HepG2 (cell line): ENCODE data around the gene SLC17A3. TPM values are rescaled to one million over a fixed set of nuclear protein-coding genes. Genes with fewer than 3 reads are reported as not detected.

ENCODE experiments used
- BCL6 ChIP-seq: IDR thresholded peaks from 2 replicates; pipeline ENCODE4 v1.6.1; 2016; ENCODE audit warnings: missing genetic modification reagents, missing compliant biosample characterization
- EED ChIP-seq: sonication (generic); formaldehyde crosslinking; IDR thresholded peaks from 2 replicates; pipeline ENCODE4 v1.5.0; 2020; ENCODE audit warnings: mild to moderate bottlenecking, missing genetic modification reagents
- FOXA3 ChIP-seq: IDR thresholded peaks from 2 replicates; pipeline ENCODE4 v1.6.1; 2016; ENCODE audit warnings: missing genetic modification reagents, missing compliant biosample characterization
- HDAC1 ChIP-seq: sonication (generic); formaldehyde crosslinking; IDR thresholded peaks from 2 replicates; pipeline ENCODE4 v1.5.1; 2020; ENCODE audit warnings: mild to moderate bottlenecking, missing genetic modification reagents
- HNF1A ChIP-seq, 2 experiments: sonication (generic) in 1 of 2; formaldehyde crosslinking in 1 of 2; IDR thresholded peaks; 2 replicates each; pipeline versions ENCODE4 v1.4.0 to v1.6.1; 2016 to 2020; ENCODE audit warnings: borderline replicate concordance in 1 of 2, low read depth in 1 of 2, mild to moderate bottlenecking in 1 of 2, missing genetic modification reagents in 1 of 2
- HNF4A ChIP-seq: sonication (generic); formaldehyde crosslinking; IDR thresholded peaks from 2 replicates; pipeline ENCODE4 v1.4.0; 2020; ENCODE audit warnings: missing genetic modification reagents
- HNRNPUL1 ChIP-seq: fragments of 200-400 bp; formaldehyde crosslinking; IDR thresholded peaks from 2 replicates; pipeline ENCODE4 v1.6.1; 2017; ENCODE audit warnings: low read depth, mild to moderate bottlenecking, low read length, moderate library complexity
- HOMEZ ChIP-seq: IDR thresholded peaks from 2 replicates; pipeline ENCODE4 v1.6.1; 2016; ENCODE audit warnings: low read depth
- IRF2 ChIP-seq: IDR thresholded peaks from 2 replicates; pipeline ENCODE4 v1.6.1; 2018; ENCODE audit warnings: missing genetic modification reagents, missing compliant biosample characterization
- MAFK ChIP-seq, 2 experiments: IDR thresholded peaks in 1 of 2; conservative IDR thresholded peaks in 1 of 2; 2 replicates each; pipeline ENCODE4 v1.6.1; 2011; ENCODE audit warnings: improper control_type of control experiment in 2 of 2, low read length in 2 of 2
- SMAD3 ChIP-seq: sonication (generic); formaldehyde crosslinking; IDR thresholded peaks from 2 replicates; pipeline ENCODE4 v1.4.0; 2020; ENCODE audit warnings: missing genetic modification reagents
- SOX13 ChIP-seq, 3 experiments: fragments of 450-650 bp in 1 of 3; sonication (generic) in 1 of 3; formaldehyde crosslinking in 1 of 3; IDR thresholded peaks in 2 of 3; conservative IDR thresholded peaks in 1 of 3; 2 replicates each; pipeline versions ENCODE4 v1.5.0 to v1.6.1; 2016 to 2020; ENCODE audit warnings: antibody characterized with exemption in 1 of 3, mild to moderate bottlenecking in 1 of 3, missing compliant biosample characterization in 1 of 3, missing genetic modification reagents in 1 of 3, moderate library complexity in 1 of 3
- ZEB1 ChIP-seq: IDR thresholded peaks from 2 replicates; pipeline ENCODE4 v1.6.1; 2012; ENCODE audit warnings: mild to moderate bottlenecking, low read depth, inconsistent platforms; ENCODE audit not compliant: insufficient replicate concordance
- ZFP1 ChIP-seq: IDR thresholded peaks from 2 replicates; pipeline ENCODE4 v1.6.1; 2016
- ZNF414 ChIP-seq: sonication (generic); formaldehyde crosslinking; IDR thresholded peaks from 2 replicates; pipeline ENCODE4 v1.5.0; 2020; ENCODE audit warnings: missing genetic modification reagents
- ZNF652 ChIP-seq: IDR thresholded peaks from 2 replicates; pipeline ENCODE4 v1.6.1; 2016; ENCODE audit warnings: low read depth, borderline replicate concordance
- ZNF768 ChIP-seq: sonication (generic); formaldehyde crosslinking; IDR thresholded peaks from 2 replicates; pipeline ENCODE4 v1.4.0; 2020; ENCODE audit warnings: missing genetic modification reagents
- ZNF772 ChIP-seq: sonication (generic); formaldehyde crosslinking; IDR thresholded peaks from 2 replicates; pipeline ENCODE4 v1.5.0; 2020; ENCODE audit warnings: mild to moderate bottlenecking, missing genetic modification reagents
- ZNF773 ChIP-seq: sonication (generic); formaldehyde crosslinking; IDR thresholded peaks from 2 replicates; pipeline ENCODE4 v1.4.0; 2020; ENCODE audit warnings: missing genetic modification reagents, borderline replicate concordance
- polyA plus RNA-seq, 8 experiments: library from polyadenylated mRNA; depleted of rRNA in 3 of 8; stranded (reverse) in 7 of 8; unstranded in 1 of 8; fragments of >200 nt; fragmentation: Illumina TruSeq in 4 of 8; extraction: Trizol in 4 of 8; gene quantifications; 2 replicates each; pipeline versions ENCODE4 v1.2.1 to v1.2.3, GENCODE V29; 2011 to 2016; ENCODE audit warnings: low read depth in 4 of 8, missing spikeins in 1 of 8, mixed read lengths in 1 of 8; ENCODE audit not compliant: insufficient read depth in 1 of 8
- total RNA-seq, 5 experiments: library from RNA; depleted of rRNA; stranded (reverse); fragments of >200 nt; fragmentation: Illumina TruSeq; extraction: Trizol; gene quantifications; 2 replicates each; pipeline ENCODE4 v1.2.3, GENCODE V29; 2016; ENCODE audit warnings: low read depth in 1 of 5

Gene SLC17A3
- total and polyA plus RNA-seq, 2 of the 13 experiments (the other 11 are each of a cell fraction or from before 2014, with no cell fraction given), result 0.09 to 0.11 TPM

GRCh38 chr6:25833136-25833535 lies 40.9 kb downstream of the SLC17A3 start (continued):
- TF ChIP-seq SOX13 (IDR thresholded peaks at IDR 0.05) (no peak), SOX13 (CRISPR knock-in tag; conservative IDR thresholded peaks at IDR 0.05 in 1 of 2, IDR thresholded peaks at IDR 0.05 in 1 of 2) (peak in 1 of 2 experiments; percentile 36; a peak in 1 of 4 replicates), ZNF773 (CRISPR knock-in tag) (no peak), HNRNPUL1 (0 out of 2 replicates have a peak, but pooled peaks have one; percentile 36), ZNF414 (CRISPR knock-in tag) (no peak), SMAD3 (CRISPR knock-in tag) (0 out of 2 replicates have a peak, but pooled peaks have one; percentile 46), HNF1A (IDR thresholded peaks at IDR 0.05; ENCODE audit: low read depth) (0 out of 2 replicates have a peak, but pooled peaks have one; percentile 53), HNF1A (CRISPR knock-in tag; IDR thresholded peaks at IDR 0.05; ENCODE audit: borderline replicate concordance) (no peak; the same call in 1 of the 2 replicates), EED (CRISPR knock-in tag) (no peak), BCL6 (peak; percentile 71), HDAC1 (CRISPR knock-in tag) (peak; percentile 56; the same call in 1 of the 2 replicates), FOXA3 (CRISPR knock-in tag) (peak; percentile 27; the same call in 1 of the 2 replicates), HOMEZ (CRISPR knock-in tag) (peak; percentile 87), ZNF772 (CRISPR knock-in tag) (peak; percentile 31; the same call in 1 of the 2 replicates), MAFK (conservative IDR thresholded peaks at IDR 0.05 in 1 of 2, IDR thresholded peaks at IDR 0.05 in 1 of 2; ENCODE audit: low read length in 2 of 2) (peak; percentile 81 to 88), ZNF652 (CRISPR knock-in tag) (peak; percentile 68; the same call in 1 of the 2 replicates), ZFP1 (CRISPR knock-in tag) (0 out of 2 replicates have a peak, but pooled peaks have one; percentile 38), HNF4A (peak; percentile 79), ZNF768 (CRISPR knock-in tag) (no peak), IRF2 (CRISPR knock-in tag) (peak; percentile 29; the same call in 1 of the 2 replicates), ZEB1 (peak; percentile 87)
